ENCODE data around the gene SIPA1L3.

The SIPA1L3 gene

GRCh38 chr19:37995346-37995745 lies 88.3 kb downstream of the SIPA1L3 start:
- DNase-seq (ENCODE audit: low read depth in 2 of 2), result no peak

DNA sequence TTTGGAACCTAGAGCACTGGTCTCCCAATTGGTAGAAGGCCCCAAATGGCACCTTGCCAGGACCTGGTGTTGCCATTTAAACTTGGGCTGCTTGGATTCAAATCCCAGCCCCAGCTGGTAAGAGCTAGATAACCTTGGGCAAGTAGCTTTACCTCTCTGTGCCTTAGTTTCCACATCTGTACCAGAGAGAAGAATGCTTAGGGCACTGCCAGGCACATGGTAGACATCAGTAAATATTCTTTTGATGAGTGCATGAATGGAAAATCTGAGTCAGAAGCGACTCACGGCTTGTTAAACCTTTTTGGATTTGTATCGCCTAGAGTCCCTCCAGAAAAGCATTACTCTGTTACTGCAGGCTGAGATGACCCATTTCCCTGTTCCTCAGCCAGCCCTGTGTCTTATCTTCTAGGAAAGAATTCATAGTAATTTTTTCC lies 90.9 kb downstream of the SIPA1L3 start:
- no peak for DNase-seq (ENCODE audit: low read depth in 2 of 2)

GRCh38 chr19:37998801-37999308 lies 91.8 kb downstream of the SIPA1L3 start:
- no peak for DNase-seq (ENCODE audit: low read depth in 2 of 2)

GRCh38 chr19:37999309-38000213 lies 92.6 kb downstream of the SIPA1L3 start:
- DNase-seq (ENCODE audit: low read depth in 2 of 2), result no peak

- DNase-seq (ENCODE audit: low read depth in 2 of 2), result no peak
These were observed 94.3 kb downstream of the SIPA1L3 start for GRCh38 chr19:38001158-38001781.

- no peak for DNase-seq (ENCODE audit: low read depth in 2 of 2)
These were observed 96.6 kb downstream of the SIPA1L3 start for GRCh38 chr19:38003438-38004185.

- DNase-seq (ENCODE audit: low read depth in 2 of 2), result no peak
These were observed 97.1 kb downstream of the SIPA1L3 start for GRCh38 chr19:38004186-38004520.

DNA sequence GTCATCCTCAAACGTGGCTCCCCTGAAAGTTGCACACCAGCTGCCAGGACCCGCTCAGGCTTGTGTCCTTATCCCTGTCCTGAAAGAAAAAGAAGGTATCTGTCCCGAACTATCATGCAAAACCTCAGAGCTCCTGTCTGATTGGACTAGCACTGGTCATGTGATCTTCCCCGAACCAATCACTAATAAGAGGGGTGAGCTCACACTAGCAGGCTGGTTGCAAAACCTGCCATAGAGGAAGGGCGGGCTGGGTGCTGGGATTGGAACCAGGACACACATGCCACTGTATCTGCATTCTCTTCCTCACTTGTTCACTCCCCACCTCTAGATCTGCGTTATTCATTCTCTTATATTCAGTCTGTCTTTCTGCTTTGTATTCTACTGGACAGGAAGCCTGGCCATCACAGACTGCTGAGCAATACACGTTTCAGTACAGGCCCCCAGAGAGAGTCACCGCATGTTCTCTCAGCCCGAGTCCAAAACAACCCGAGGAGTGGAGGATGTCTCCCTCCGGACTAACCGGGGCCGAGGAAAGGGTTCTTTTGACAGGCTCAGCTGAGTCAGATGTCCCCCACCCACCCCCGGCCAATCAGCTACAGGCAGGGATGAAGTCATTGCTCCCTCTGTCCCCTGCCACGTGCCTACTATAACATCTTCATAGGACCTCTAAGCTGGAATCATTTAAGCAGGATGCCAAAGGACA lies 97.7 kb downstream of the SIPA1L3 start:
- no peak for DNase-seq (ENCODE audit: low read depth in 2 of 2)

DNA sequence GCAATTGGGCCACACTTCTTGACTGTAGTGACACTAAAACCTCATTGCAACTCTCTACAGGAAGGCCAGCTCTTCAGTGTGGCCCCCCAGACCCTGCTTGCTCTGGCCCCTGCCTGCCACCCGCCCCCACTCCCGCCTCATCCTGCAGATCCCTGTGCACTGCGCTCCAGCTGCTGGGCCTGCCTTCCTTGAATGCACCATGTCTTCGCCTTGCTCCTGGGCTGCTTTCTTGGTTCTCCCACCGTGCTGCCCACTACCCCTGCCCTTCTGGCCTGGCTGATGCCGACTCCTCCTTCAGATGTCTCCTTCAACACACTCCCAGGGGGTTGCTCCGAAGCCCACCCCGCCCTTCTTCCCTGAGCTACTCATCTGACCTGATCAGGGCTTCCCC lies 98.2 kb downstream of the SIPA1L3 start:
- DNase-seq (ENCODE audit: low read depth in 2 of 2), result no peak

- no peak for DNase-seq (ENCODE audit: low read depth in 2 of 2)
These were observed 99.5 kb downstream of the SIPA1L3 start for GRCh38 chr19:38006361-38007045.

GRCh38 chr19:38009650-38010242 lies 102.7 kb downstream of the SIPA1L3 start:
- no peak for DNase-seq (ENCODE audit: low read depth in 2 of 2)

DNA sequence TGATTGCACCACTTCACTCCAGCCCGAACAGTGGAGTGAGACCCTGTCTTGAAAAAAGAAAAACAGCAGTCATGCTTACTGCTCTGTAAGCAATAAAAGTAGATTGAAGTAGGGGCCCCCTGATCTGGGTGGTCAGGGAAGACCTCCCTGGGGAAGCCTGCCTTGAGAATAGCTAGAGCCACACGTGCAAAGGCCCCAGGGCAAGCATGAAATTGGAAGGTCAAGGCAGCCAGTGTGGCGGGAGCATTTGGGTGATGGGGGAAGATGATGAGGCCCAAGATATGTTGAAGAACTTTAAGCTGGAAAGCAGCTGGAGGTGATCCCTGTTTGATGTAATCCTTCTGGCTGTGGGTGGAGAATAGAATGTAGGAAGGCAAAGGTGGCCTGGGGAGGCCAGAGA lies 104.4 kb downstream of the SIPA1L3 start:
- DNase-seq (ENCODE audit: low read depth in 2 of 2), result no peak

GRCh38 chr19:38012290-38012689 lies 105.3 kb downstream of the SIPA1L3 start:
- no peak for DNase-seq (ENCODE audit: low read depth in 2 of 2)

- no peak for DNase-seq (ENCODE audit: low read depth in 2 of 2)
These were observed 105.9 kb downstream of the SIPA1L3 start for GRCh38 chr19:38012944-38013343.

GRCh38 chr19:38013913-38014580 lies 107.0 kb downstream of the SIPA1L3 start:
- DNase-seq (ENCODE audit: low read depth in 2 of 2), result no peak

DNA sequence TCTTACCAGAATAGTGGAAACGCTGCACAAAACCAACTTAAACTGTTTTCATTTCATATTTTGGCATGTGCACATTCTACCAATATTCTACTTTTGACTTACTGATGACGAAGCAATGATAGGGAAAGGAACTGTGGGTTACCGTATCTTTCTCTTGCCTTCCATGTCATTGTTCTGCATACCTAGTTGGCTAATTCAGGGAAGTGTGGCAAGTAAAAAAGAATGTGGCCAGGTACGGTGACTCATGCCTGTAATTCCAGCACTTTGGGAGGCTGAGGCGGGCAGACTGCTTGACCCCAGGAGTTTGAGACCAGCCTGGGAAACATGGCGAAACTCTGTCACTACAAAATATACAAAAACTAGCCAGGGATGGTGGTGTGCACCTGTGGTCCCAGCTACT lies 108.2 kb downstream of the SIPA1L3 start:
- no peak for DNase-seq (ENCODE audit: low read depth in 2 of 2)

DNA sequence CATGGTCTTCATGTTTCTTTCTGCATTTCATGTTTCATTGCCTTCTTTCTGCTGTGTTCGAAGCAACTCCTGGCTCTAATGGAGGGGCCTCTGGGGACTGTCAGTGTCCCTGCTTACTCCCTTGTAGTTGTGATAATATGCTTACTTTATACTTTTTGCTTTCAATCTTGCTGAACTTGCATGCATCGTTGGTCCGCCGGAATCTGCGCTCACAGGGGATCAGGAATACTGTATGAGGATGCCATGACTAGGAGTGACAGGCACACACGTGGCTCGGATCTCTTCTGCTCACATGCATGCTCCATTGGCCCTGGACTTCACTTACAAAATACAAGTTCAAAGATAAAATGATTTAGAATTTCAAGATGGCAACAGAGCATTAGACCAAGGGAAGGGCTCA lies 108.8 kb downstream of the SIPA1L3 start:
- no peak for DNase-seq (ENCODE audit: low read depth in 2 of 2)

DNA sequence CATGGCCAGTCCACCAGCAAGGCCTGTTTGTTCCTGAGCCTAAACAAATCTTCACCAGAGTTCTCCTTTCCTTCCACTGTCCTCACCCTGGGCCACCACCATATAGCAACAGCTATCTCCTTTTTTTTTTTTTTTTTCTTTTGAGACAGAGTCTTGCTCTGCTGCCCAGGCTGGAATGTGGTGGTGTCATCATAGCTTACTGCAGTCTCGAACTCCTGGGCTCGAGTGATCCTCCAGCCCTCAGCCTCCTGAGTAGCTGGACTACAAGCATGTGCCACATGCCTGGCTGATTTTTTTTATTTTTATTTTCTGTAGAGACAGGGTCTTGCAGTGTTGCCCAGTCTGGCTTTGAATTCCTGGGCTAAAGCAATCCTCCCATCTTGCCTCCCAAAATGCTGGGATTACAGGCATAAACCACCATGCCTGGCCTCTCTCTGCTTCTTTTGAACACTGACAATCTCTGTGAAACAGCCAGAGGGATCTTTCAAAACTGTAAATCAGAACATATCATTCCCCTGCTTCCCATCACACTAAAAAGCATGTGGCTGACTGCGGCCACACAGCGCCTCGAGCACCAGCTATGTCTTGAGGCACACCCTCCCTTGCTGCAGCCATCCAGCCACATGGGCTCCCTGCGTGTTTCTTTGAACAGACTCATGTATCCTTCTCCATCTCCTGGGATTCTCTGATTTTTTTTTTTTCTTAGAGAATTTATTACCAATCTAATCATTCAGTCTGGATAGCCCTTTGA lies 110.6 kb downstream of the SIPA1L3 start:
- DNase-seq (ENCODE audit: low read depth in 2 of 2), result no peak

GRCh38 chr19:38018694-38019395 lies 111.8 kb downstream of the SIPA1L3 start:
- no peak for DNase-seq (ENCODE audit: low read depth in 2 of 2)

All from stimulated activated CD8-positive, alpha-beta memory T cell treated with anti-CD3 and anti-CD28 coated beads, Interleukin-15, amount 100 ng/mL, for 4 hours (primary cell).